ENCODE measurements around the gene JAK2. TPM values are rescaled to one million over a fixed set of nuclear protein-coding genes. Genes with fewer than 3 reads are reported as not detected.

Gene JAK2
- total RNA-seq, 3 donors from 2014 or later (not counting 1 experiment from before 2014, with no cell fraction given): 20.8 to 43.9 (median 30.0) TPM

GRCh38 chr9:4982721-4983482 lies 2.2 kb upstream of the JAK2 start:
- ATAC-seq: no peak
- Mint-ChIP-seq H3K27ac (no peak overlapping the region), H3K4me1 (peaks cover 27 to 44% of the 10 kb centered on the region in 2 donors), H3K27me3 (ENCODE audit: low read depth in 2 of 2) (peaks cover 0 to 13% of the 10 kb centered on the region in 2 donors), H3K4me3 (peak overlapping the region; percentile 4), H3K36me3 (no peaks in the 10 kb centered on the region), H3K9me3 (no peaks in the 10 kb centered on the region)
- Histone ChIP-seq H3K36me3 (ENCODE audit: control insufficient read depth, insufficient read depth, low read length) (no peaks in the 10 kb centered on the region), H3K9me3 (ENCODE audit: control insufficient read depth, insufficient read depth, low read length) (no peaks in the 10 kb centered on the region), H3K27ac (ENCODE audit: low read length) (no peak overlapping the region), H3K4me3 (ENCODE audit: low read length) (no peak overlapping the region), H3K4me1 (ENCODE audit: control insufficient read depth, insufficient read depth, low read length) (peaks cover 24% of the 10 kb centered on the region), H3K27me3 (ENCODE audit: control insufficient read depth, insufficient read depth, low read length) (no peaks in the 10 kb centered on the region)
- no peak for DNase-seq
- TF ChIP-seq CTCF (IDR thresholded peaks at IDR 0.05): no peak
- 82% methylated on average over 2 of the region's 2 CpGs for WGBS (ENCODE audit: insufficient coverage)
- intact Hi-C loops (cut with micrococcal nuclease): loop anchor here (10.0 kb wide), 2 partner anchors 318 to 642 kb away; partner anchors contain the start of genes PLPP6, RIC1 and SPATA6L

- Histone ChIP-seq H3K4me3 (ENCODE audit: low read length) (no peak overlapping the region), H3K27me3 (ENCODE audit: control insufficient read depth, insufficient read depth, low read length) (no peaks in the 10 kb centered on the region), H3K4me1 (ENCODE audit: control insufficient read depth, insufficient read depth, low read length) (peaks cover 28% of the 10 kb centered on the region), H3K27ac (ENCODE audit: low read length) (peak overlapping the region; percentile 79), H3K9me3 (ENCODE audit: control insufficient read depth, insufficient read depth, low read length) (no peaks in the 10 kb centered on the region), H3K36me3 (ENCODE audit: control insufficient read depth, insufficient read depth, low read length) (no peaks in the 10 kb centered on the region)
- peak overlapping the region; percentile 98 for H3K4me3 Mint-ChIP-seq
- H3K27me3 Mint-ChIP-seq (ENCODE audit: low read depth in 2 of 2): peaks cover 0 to 8% of the 10 kb centered on the region in 2 donors
- peak overlapping the region; percentile 85 to 90 for H3K27ac Mint-ChIP-seq
- no peak for TF ChIP-seq CTCF (IDR thresholded peaks at IDR 0.05)
- 55% methylated on average over 5 of the region's 5 CpGs for WGBS (ENCODE audit: insufficient coverage)
- peaks cover 27 to 44% of the 10 kb centered on the region in 2 donors for H3K4me1 Mint-ChIP-seq
- no peaks in the 10 kb centered on the region for H3K9me3 Mint-ChIP-seq
- intact Hi-C loops (cut with micrococcal nuclease): loop anchor here (1.0 to 10.0 kb wide), 4 partner anchors 133 to 641 kb away; partner anchors contain the start of genes PLPP6, RIC1 and SPATA6L
- DNase-seq (peak in 1 of 2 donors; percentile 5), ATAC-seq (no peak)
- no peaks in the 10 kb centered on the region for H3K36me3 Mint-ChIP-seq
Measured at GRCh38 chr9:4983601-4984165, 1.4 kb upstream of the JAK2 start.

GRCh38 chr9:4984171-4984620 lies 876 bp upstream of the JAK2 start:
- H3K27me3 ChIP-seq (ENCODE audit: control insufficient read depth, insufficient read depth, low read length): no peaks in the 10 kb centered on the region
- peak overlapping the region; percentile 79 for H3K27ac ChIP-seq (ENCODE audit: low read length)
- ATAC-seq (peak in 1 of 3 donors; percentile 0), DNase-seq (no peak)
- peaks cover 27 to 44% of the 10 kb centered on the region in 2 donors for H3K4me1 Mint-ChIP-seq
- no peaks in the 10 kb centered on the region for H3K36me3 ChIP-seq (ENCODE audit: control insufficient read depth, insufficient read depth, low read length)
- peak overlapping the region; percentile 98 for H3K4me3 Mint-ChIP-seq
- H3K9me3 ChIP-seq (ENCODE audit: control insufficient read depth, insufficient read depth, low read length): no peaks in the 10 kb centered on the region
- no peaks in the 10 kb centered on the region for H3K36me3 Mint-ChIP-seq
- intact Hi-C loops (cut with micrococcal nuclease): loop anchor here (1.0 to 10.0 kb wide), 4 partner anchors 133 to 641 kb away; partner anchors contain the start of genes PLPP6, RIC1 and SPATA6L
- no peak for TF ChIP-seq CTCF (IDR thresholded peaks at IDR 0.05)
- H3K27ac Mint-ChIP-seq: peak overlapping the region; percentile 85 to 90
- H3K27me3 Mint-ChIP-seq (ENCODE audit: low read depth in 2 of 2): peaks cover 0 to 8% of the 10 kb centered on the region in 2 donors
- H3K4me3 ChIP-seq (ENCODE audit: low read length): peak overlapping the region; percentile 67
- 6% methylated on average over 24 of the region's 25 CpGs for WGBS (ENCODE audit: insufficient coverage)
- no peaks in the 10 kb centered on the region for H3K9me3 Mint-ChIP-seq
- peaks cover 28% of the 10 kb centered on the region for H3K4me1 ChIP-seq (ENCODE audit: control insufficient read depth, insufficient read depth, low read length)

Data from natural killer cell (primary cell).